HG02938 (cell line): ENCODE data around the gene KRTAP9-1.
"Not testable (repeated sequence)": the region's sequence is repeated elsewhere in the genome, so short reads cannot be mapped to it uniquely, and the experiment has no call there.

ENCODE experiments used
- ATAC-seq: cut with Tn5 transposase; IDR thresholded peaks from one replicate; pipeline ENCODE4 v1.9.1; 2021; ENCODE audit warnings: mild to moderate bottlenecking, moderate library complexity; ENCODE audit not compliant: unreplicated experiment

KRTAP9-1 gene

DNA sequence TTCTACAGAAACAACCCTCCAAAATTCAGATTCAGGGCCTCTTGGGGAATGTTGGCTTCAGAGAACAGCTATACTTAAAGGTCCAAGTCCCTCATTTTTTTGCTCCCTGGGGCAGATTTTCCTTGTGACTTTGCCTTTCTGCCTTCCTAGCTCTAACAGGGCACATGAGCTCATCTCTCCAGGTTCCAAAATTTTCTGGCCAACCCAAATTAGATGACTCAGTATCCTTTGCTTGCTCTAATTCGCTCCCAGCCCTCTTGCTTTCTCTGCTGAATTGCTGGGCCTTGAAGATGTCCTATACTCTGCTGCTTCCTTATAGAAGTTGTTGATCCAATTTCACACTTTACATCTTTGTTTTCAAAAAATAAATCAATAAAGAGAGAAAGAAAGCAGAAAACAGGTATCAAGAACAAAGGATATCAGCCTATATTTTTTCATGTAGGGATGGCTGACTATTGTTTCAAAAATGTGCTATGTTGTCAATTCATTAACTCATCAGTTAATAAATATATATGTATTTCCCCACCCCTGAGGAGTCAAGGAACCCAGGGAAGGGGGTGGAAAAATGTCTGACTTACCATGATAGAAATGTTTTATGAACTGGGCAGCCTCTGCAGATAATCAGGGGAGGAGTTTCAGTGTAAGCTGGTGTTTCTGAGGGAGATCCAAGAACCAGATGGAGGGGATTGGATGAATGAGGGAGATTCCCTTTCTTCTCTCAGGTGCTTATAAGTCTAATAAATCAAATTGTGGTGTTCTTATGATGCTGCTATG, 10.7 kb upstream of the KRTAP9-1 start:
- no peak for ATAC-seq

DNA sequence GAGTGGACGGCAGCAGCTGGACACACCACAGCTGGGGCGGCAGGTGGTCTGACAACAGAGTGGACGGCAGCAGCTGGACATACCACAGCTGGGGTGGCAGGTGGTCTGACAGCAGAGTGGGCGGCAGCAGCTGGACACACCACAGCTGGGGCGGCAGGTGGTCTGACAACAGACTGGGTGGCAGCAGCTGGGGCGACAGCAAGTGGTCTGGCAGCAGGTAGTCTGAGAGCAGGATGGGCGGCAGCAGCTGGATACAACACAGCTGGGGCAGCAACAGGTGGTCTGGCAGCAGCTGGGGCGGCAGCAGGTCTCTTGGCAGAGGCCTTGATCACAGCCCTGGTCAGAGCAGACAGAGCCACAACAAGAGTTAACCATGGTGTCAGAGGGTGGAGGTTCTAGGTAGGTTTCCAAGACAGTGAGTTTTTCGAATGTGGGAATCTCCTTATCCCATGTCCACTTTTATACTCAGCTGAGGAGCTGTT, 5.2 kb upstream of the KRTAP9-1 start, which contains the start of gene KRTAP4-1:
KRTAP4-1 (minus strand) TSS at position 432 of the 482 bp plus-strand sequence; CDS start at position 375, 57 bp downstream.
- no peak for ATAC-seq

DNA sequence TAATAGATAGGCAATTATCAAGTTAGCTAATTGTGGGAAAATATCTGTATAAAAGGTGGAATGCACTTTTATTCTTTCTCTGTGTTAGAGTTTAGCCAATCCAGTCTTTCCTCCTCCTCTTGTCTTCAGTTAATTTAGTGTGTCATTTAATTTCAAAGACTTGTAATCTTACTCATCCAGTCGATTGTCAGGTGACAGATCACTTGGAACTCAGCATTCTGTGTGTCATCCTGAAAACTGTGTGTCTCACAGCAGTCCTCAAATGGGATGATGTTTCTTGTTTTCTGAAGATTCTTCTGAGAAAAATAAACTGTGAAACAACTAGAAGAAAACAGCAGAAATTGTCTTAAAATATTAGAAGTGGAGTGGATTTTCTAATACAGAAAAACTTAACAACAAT, 4.7 kb upstream of the KRTAP9-1 start:
- no peak for ATAC-seq

DNA sequence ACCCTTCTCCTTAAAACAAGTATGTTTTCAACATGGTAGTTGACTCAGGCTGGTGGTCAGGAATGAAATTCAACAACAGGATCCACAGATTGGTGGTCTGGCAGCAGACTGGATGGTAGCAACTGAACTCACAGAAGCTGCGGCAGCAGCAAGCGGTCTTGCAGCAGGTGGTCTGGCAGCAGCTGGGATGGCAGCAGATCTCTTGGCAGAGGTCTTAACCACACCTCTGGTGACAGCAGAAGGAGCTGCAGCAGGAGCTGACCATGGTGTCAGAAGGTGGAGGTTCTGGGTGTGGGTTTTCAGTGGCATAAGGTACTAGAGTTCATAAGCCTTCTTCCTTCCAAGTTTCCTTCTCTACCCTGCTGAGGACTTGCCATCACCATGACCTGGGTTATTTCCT, 2.8 kb upstream of the KRTAP9-1 start:
- no peak for ATAC-seq

DNA sequence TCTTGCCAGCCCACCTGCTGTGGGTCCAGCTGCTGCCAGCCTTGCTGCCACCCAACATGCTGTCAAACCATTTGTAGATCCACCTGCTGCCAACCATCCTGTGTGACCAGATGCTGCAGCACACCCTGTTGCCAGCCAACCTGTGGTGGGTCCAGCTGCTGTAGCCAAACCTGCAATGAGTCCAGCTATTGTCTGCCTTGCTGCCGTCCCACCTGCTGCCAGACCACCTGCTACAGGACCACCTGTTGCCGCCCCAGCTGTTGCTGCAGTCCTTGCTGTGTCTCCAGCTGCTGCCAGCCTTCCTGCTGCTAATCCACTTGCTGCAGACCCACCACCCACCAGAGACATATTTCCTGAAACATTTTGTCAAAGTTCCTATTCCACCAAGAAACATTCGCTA, 641 bp downstream of the KRTAP9-1 start:
- no peak for ATAC-seq

DNA sequence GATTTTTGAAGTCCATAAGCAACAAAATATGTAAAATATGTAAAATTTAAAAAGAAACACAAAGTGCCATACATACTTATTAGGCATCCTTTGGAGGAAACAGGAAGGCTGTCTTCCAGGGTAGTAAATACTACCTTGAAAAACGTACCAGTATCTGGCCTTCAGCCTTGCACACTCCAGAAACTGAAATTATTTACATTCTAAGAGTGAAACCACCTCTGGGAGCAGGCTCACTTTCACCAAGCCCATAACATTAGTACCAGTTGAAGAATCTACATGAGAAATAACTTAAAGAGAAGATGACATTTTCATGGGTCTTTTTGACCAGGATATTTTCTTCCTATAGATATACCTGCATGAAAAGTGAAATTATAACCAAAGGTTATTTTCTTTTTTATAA, 6.4 kb downstream of the KRTAP9-1 start:
- no peak for ATAC-seq

DNA sequence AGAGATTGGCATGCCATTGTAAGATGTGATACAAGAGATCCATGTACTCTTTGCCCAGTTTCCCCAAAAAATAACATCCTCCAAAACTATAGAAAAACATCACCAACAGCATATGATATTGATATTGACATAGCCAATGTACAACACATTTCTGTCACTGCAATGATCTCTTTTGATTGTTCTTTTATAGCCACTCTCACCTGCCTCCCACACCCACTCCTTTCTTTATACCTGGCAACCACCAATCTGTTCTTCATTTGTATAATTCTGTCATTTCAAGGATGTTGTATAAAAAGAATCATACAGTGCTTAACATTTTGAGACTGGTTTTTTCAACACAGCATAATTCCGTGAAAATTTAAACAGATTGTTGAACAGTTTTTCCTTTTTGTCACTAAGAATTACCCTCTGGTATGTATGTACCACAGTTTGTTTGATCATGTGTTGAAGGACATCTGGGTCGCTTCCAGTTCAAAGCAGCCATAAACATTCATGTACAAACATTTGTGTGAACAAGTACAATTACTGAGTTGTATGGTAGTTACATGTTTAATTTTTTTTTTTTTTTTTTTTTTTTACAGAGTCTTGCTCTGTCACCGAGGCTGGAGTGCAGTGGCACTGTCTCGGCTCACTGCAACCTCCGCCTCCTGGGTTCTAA, 9.9 kb downstream of the KRTAP9-1 start:
- ATAC-seq, result no peak

DNA sequence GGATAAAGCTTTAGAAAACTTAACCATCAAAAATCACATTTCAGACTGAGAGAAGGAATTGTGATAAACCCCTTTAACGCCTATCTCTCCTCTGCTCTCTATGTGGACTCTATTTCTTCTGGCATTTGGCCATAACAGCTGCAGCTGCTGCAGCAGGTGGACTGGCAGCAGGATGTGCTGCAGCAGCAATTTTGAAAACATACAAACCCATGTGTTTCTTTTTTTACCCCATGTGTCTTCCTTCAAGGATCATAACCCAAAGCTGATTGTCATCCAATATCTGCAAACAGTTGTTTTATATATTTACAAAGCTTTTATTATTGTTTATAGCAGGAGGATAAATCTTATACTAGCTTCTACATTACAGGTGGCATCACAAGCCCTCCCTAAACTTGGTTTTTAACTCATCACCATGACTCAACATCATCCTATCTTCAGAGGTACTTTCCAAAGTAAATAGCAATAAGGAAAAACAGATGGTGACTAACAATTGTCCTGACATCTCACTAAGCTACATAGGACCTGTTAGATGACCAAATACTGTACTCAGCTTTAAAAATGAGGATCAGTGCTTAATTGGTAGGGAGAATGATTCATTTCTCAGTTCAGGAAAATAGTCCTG, 22.3 kb downstream of the KRTAP9-1 start:
- ATAC-seq, result no peak

DNA sequence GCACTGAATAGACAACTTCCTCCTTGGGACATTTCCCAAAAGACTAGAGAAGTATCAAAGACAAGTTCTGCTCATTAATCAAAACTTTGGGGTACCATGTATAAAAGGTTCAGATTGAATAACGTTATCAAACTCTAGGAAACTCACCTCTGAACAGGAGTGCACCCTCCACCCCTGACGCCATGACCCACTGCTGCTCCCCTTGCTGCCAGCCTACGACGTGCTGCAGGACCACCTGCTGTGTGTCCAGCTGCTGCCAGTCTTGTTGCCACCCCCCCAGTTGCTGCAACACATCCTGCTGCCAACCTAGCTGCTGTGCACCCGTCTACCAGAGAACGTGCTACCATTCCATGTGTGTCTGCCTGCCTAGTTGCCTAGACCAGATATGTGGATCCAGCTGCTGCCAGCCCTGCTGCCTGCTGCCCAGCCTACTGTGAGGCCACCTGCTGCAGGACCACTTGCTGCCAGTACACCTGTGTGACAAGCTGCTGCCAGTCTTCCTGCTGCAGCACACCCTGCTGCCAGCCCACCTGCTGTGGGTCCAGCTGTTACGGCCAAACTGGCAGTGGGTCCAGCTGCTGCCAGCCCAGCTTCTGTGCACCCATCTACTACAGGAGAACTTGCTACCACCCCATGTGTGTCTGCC, 23.0 kb downstream of the KRTAP9-1 start:
- no peak for ATAC-seq

DNA sequence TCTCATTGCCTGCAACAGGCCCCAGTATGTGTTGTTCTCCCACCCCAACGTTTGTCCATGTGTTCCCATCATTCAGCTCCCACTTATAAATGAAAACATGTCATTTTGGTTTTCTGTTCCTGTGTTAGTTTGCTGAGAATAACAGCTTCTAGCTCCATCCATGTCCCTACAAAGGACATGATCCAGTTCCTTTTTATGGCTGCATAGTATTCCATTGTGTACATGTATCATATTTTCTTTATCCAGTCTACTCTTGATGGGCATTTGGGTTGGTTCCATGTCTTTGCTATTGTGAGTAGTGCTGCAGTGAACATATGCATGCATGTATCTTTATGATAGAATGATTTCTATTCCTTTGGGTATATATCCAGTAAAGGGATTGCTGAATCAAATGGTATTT, 26.0 kb downstream of the KRTAP9-1 start:
- ATAC-seq, result no peak

DNA sequence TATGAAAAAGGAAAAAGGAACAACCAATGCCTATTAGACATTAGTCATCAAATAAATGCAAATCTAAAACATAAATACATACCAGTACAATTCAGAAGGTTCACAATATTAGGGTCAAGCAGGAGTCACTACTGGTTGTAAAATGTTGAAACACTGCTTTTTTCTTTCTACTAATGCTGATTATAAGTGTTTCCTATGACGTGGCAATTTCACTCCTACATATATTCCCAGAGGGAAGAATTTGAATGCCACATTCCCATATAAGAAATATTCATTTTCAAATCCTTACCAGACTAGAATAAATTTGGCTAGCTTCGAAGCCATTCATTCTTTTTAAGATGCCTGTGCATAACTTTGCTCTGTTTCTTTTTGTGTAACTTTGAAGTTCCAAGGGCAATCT, 34.1 kb downstream of the KRTAP9-1 start:
- ATAC-seq, result no peak

DNA sequence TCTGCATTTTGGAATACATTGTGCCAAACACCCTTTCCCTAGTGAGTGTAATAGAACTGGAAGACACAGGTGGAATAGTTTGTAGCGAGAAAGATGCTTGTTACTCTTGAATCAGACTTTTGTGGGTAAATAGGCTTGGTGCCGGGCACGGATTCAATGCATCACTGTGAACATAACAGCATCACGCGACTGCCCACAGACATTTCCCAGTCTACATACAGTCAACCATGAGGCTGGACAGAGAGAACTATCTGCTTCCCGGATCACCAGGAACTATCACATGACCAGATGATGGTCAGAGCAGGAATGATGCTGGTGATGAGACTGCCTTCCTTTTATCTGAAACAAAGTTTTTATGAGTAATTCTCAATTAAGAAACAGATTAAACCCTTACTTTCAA, 36.4 kb downstream of the KRTAP9-1 start:
- no peak for ATAC-seq

DNA sequence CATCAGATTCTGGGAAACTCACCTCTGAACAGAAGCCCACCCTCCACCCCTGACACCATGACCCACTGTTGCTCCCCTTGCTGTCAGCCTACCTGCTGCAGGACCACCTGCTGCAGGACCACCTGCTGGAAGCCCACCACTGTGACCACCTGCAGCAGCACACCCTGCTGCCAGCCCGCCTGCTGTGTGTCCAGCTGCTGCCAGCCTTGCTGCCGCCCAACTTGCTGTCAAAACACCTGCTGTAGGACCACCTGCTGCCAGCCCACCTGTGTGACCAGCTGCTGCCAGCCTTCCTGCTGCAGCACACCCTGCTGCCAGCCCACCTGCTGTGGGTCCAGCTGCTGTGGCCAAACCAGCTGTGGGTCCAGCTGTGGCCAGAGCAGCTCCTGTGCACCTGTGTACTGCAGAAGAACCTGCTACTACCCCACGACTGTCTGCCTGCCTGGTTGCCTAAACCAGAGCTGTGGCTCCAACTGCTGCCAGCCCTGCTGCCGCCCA, 37.0 kb downstream of the KRTAP9-1 start, which contains the start of gene KRTAP9-2:
KRTAP9-2 (plus strand) TSS at position 51 of the 498 bp plus-strand sequence; CDS start at position 58, 7 bp downstream.
- ATAC-seq, result not testable (repeated sequence)

DNA sequence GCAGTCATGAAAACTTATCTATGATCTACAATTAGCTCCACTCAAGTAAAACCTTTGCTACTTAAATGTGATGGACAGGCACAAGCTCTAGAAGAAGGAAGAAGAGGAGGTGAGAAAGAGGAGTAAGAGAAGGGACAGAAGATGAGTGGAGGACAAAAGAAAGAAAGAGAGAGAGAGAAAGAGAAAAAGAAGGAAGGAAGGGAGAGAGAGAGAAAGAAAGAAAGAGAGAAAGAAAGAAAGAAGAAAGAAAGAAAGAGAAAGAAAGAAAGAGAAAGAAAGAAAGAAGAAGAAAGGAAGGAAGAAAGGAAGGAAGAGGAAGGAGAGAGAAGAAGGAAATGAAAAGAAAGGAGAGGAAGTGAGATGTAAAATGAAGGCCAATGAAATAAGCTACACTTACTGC, 40.4 kb downstream of the KRTAP9-1 start:
- no peak for ATAC-seq

DNA sequence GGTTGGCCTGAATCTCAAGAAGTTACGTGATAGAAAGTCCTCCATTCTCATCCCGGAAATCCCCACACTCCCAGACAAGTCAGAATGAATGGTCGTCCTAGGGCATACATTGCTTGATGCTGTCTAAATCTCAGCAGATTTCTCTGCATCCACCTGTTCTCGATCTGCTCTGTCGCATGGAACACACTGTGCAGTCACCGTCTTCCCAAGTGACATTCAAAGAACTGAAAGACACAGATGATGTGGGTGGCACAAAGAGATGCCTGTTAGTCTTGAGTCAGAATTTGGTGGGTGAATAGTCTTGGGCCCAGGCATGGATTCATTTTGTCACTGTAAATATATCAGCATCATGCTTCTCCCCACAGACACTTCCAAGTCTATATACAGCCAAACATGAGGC, 42.0 kb downstream of the KRTAP9-1 start:
- ATAC-seq, result no peak

DNA sequence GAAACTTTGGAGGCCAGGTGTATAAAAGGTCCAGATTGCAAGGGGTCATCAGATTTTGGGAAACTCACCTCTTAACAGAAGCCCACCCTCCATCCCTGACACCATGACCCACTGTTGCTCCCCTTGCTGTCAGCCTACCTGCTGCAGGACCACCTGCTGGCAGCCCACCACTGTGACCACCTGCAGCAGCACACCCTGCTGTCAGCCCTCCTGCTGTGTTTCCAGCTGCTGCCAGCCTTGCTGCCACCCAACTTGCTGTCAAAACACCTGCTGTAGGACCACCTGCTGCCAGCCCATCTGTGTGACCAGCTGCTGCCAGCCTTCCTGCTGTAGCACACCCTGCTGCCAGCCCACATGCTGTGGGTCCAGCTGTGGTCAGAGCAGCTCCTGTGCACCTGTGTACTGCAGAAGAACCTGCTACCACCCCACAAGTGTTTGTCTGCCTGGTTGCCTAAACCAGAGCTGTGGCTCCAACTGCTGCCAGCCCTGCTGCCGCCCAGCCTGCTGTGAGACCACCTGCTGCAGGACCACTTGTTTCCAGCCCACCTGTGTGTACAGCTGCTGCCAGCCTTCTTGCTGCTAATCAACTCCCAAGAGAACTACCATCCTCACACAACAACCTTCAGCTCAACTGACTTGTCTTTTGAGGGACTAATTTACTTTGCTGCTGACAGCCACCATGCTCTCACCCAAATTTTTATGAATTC, 42.9 kb downstream of the KRTAP9-1 start, which contains the start of gene KRTAP9-3:
KRTAP9-3 (plus strand) TSS at position 51 of the 707 bp plus-strand sequence; CDS start at position 104, 53 bp downstream.
- not testable (repeated sequence) for ATAC-seq

DNA sequence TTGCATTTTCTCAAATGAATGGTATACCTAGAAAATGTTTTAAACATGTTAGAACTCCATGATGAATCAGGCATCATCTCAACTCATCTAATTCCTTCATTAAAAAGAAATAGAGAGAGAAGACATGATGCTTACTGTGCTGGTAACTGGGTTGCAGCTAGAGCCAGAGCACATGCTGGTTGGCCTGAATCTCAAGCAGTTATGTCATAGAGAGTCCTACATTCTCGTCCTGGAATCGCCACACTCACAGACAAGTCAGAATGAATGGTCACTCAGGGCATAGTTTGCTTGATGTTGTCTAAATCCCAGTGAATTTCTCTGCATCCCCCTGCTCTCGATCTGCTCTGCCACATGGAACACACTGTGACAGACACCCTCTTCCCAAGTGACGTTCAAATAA, 47.4 kb downstream of the KRTAP9-1 start:
- not testable (repeated sequence) for ATAC-seq

DNA sequence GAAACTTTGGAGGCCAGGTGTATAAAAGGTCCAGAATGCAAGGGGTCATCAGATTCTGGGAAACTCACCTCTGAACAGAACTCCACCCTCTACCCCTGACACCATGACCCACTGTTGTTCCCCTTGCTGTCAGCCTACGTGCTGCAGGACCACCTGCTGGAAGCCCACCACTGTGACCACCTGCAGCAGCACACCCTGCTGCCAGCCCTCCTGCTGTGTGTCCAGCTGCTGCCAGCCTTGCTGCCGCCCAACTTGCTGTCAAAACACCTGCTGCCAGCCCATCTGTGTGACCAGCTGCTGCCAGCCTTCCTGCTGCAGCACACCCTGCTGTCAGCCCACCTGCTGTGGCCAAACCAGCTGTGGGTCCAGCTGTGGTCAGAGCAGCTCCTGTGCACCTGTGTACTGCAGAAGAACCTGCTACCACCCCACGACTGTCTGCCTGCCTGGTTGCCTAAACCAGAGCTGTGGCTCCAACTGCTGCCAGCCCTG, 48.3 kb downstream of the KRTAP9-1 start, which contains the start of gene KRTAP9-8:
KRTAP9-8 (plus strand) TSS at position 51 of the 489 bp plus-strand sequence; CDS start at position 104, 53 bp downstream.
- not testable (repeated sequence) for ATAC-seq
